Fibroblast of the aortic adventitia (primary cell): ENCODE results near the gene NETO1. TPM values are rescaled to one million over a fixed set of nuclear protein-coding genes. Genes with fewer than 3 reads are reported as not detected.

Source experiments
- DNase-seq: peaks from one replicate; pipeline ENCODE4 v3.0.0-alpha.2; 2010; ENCODE audit warnings: low read depth
- H3K4me3 ChIP-seq: 2 replicates; pipeline ENCODE4 v1.5.1; 2011; ENCODE audit warnings: low read depth, mild to moderate bottlenecking, control low read depth, low read length, moderate library complexity
- total RNA-seq: library from RNA; depleted of rRNA; stranded (reverse); fragments of >200 nt; gene quantifications from 2 replicates; pipeline ENCODE4 v1.2.3, GENCODE V29; 2012; ENCODE audit warnings: low replicate concordance
- TF ChIP-seq, protein P1 (sequence below): IDR thresholded peaks from 2 replicates; pipeline ENCODE4 v1.5.1; 2011; ENCODE audit warnings: mild to moderate bottlenecking, low read length, control low read depth, inconsistent platforms; ENCODE audit not compliant: insufficient read depth

The NETO1 gene
- total RNA-seq, 1 donor: not detected

DNA sequence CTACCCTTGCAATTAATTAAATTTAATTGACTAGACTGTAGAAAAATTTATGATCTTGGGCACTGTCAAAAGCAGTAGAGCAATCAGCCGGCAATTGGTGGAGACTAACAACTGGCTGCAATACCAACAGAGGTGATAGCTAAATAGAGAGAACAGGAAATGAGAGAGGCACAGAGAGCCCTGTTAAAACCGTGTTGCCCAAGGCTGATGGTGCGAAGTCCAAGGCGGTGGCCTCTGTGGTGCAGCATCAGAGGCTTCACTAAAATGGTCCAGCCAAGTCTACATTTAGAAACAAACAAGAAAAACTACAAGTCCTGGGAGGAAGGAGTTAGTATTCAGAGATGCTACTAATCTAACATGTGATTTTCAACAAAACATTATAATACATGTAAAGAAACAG lies 115.6 kb downstream of the NETO1 start:
- TF ChIP-seq, protein P1, sequence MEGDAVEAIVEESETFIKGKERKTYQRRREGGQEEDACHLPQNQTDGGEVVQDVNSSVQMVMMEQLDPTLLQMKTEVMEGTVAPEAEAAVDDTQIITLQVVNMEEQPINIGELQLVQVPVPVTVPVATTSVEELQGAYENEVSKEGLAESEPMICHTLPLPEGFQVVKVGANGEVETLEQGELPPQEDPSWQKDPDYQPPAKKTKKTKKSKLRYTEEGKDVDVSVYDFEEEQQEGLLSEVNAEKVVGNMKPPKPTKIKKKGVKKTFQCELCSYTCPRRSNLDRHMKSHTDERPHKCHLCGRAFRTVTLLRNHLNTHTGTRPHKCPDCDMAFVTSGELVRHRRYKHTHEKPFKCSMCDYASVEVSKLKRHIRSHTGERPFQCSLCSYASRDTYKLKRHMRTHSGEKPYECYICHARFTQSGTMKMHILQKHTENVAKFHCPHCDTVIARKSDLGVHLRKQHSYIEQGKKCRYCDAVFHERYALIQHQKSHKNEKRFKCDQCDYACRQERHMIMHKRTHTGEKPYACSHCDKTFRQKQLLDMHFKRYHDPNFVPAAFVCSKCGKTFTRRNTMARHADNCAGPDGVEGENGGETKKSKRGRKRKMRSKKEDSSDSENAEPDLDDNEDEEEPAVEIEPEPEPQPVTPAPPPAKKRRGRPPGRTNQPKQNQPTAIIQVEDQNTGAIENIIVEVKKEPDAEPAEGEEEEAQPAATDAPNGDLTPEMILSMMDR: no peak
- no peak overlapping the region for H3K4me3 ChIP-seq
- DNase-seq: no peak

DNA sequence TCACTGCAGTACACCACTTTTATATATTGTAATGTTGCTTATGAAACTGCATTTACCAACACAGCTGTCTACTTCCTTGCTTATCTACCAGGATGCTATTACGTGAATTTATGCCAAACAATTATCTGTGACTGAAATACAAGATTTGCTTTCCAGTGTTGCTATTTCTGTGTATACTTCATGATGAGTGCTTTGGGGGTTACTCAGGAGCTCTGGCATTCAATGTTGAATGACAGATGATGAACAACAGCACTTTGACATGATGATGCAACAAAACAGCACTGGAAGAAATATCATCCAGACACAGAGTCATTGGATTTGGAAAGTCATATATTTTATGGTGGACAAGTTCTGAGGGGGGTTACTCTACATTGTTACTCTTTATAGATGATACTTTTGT lies 125.8 kb downstream of the NETO1 start:
- TF ChIP-seq, protein P1: no peak
- no peak overlapping the region for H3K4me3 ChIP-seq
- DNase-seq: no peak

DNA sequence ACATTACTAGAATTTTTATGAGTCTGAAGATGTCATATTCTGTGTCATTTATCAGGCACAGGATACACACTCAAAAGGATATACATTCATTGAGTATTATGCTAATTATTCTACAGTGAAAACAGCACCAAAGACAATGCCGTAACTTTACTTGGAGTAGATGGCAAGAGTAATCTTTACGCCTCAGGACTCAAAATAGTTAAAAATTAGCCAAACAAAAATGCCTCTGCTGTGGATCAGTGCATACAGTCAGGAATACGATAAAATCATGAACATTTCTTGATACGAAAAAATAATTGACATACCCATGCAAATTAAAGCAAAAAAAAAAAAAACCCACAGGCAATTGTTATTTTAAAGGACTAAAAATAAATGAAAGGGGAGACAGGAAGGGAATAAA lies 129.7 kb downstream of the NETO1 start:
- no peak overlapping the region for H3K4me3 ChIP-seq
- no peak for DNase-seq
- TF ChIP-seq, protein P1: no peak

DNA sequence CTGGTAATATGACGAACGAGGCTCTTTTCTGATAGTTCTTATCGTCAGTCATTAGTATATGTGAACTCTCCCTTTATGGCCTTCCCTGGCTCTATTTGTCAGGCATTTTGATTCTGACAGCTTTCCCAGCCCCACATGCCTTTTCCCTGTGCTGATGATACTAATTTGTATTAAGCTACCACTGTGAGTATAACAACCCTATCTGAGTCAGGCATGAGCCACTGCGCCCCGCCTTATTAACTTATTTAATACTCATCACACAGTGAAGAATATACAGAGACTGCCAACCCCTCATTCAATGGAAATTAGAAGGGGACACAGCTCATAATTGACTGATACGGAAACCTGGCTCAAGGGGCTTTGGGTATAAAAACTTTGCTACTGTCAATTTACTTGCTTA lies 140.0 kb downstream of the NETO1 start:
- H3K4me3 ChIP-seq: no peak overlapping the region
- TF ChIP-seq, protein P1: no peak
- no peak for DNase-seq

DNA sequence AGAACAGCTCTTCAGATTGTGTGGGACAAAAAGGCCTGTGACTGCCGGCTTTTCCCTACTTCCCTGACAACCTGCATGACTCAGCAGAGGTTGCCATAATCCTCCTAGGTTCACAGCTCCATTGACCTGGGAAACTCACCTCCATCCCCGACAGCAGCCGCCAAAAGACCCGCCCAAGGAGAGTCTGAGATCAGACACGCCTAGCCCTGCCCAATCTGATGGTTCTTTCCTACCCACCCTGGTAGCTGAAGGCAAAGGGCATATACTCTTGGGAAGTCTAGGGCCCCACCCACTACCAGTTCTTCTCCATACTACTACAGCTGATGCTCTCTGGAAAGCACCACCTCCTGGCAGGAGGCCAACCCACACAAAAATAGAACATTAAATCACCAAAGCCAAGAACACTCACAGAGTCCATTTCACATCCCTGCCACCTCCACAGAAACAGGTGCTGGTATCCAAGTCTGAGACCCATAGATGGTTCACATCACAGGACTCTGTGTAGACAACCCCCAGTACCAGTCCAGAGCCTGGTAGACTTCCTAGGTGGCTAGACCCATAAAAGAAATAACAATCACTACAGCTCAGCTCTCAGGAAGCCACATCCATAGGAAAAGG lies 140.6 kb downstream of the NETO1 start:
- DNase-seq: no peak
- TF ChIP-seq, protein P1: no peak
- H3K4me3 ChIP-seq: no peak overlapping the region

DNA sequence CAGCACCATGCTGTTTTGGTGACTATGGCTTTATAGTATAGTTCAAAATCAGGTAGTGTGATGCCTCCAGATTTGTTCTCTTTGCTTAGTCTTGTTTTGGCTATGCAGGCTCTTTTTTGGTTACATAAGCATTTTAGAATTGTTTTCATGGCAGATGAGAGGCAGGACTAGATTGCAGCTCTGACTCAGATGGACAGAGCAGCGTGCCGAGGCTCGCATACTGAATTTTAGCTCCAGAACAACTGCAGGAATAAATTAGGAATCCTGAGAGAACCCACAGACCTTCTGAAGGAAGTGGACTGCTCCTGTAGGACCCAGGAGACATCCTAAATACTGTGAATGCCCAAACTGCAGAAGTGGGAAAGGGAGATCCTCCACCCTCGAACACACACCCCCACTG lies 141.6 kb downstream of the NETO1 start:
- DNase-seq: no peak
- H3K4me3 ChIP-seq: no peak overlapping the region
- TF ChIP-seq, protein P1: no peak

DNA sequence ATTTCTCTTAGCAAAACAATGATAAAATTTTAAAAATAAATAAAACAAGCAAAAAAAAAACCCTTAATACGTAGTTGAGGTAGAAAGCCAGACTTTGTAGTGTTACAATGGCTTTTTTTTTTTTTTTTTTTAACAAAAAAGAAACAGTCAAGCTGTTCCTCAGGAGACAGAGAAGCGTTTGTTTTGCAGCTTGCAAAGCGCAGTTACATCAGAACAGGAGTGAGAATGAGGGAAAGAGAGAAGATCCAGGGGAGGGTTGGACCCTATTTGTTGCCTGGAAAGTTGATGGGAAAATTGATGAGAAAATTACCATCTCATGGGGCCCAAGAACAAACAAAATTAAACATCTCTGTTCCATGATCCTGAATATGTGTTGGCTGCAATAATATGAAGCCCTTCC lies 146.5 kb downstream of the NETO1 start:
- no peak for DNase-seq
- H3K4me3 ChIP-seq: no peak overlapping the region
- TF ChIP-seq, protein P1: no peak
